GM18951 (cell line): Measurements from ENCODE around the gene ACAN.
"Not testable (repeated sequence)": the region's sequence is repeated elsewhere in the genome, so short reads cannot be mapped to it uniquely, and the experiment has no call there.

Source experiments
- POLR2A ChIP-seq: IDR thresholded peaks from 4 replicates; pipeline ENCODE4 v1.6.1; 2011; ENCODE audit warnings: mild to moderate bottlenecking; ENCODE audit not compliant: insufficient read length, insufficient read depth; ENCODE audit errors: extremely low read depth
- in situ Hi-C: fragments of 300-500 bp; cut with MboI; formaldehyde crosslinking; loops from one replicate; pipeline ENCODE4 v1.12.0; 2022; ENCODE audit warnings: low sequenced_read_pairs, mixed read lengths, inconsistent platforms; ENCODE audit not compliant: unreplicated experiment

The ACAN gene

DNA sequence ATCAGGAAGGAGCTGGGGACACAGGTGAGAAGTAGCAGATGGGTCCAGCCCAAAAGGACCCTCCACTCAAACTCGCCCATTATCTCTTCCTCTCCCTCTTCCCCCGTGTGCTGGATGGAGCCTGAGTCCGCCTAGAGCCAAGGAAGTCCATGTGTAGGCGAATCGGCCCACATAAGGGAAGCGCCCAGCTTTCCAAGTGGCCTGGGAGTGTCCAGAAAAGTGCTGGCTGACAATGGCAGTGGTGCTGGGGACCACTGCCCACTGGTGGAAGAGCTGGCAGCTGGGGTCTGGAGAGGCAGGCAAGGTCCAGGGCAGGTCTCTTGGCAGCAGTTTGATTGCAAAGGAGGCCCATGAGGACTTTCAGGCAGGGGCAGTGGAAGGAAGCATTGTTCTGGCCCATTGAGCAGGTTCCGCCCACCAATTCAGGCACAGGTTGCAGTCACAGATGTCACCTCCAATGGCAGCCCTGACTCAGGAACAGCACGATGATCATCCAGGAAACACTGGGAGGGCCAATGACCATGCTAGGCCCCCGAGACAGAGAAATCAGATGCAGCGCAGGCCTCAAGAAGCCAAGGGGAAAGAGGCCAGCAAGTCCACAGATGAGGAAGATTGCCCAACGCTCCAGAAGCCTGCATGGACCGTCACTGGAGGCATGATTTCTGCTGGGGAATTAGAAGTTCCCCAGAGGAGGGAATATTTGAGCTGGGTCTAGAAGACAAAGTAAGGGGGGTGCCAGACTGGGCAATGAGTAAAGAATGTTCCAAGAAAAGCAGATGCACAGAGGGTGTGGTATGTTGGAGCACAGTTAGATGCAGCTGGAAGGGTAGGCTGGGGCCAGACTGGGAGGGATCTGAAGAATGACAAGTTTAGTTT lies 107.0 kb downstream of the ACAN start:
- TF ChIP-seq POLR2A, result no peak
- in situ Hi-C loops, result loop anchor here (5.0 kb wide), 1 partner anchor 107 kb away; no protein-coding TSS in a partner anchor

DNA sequence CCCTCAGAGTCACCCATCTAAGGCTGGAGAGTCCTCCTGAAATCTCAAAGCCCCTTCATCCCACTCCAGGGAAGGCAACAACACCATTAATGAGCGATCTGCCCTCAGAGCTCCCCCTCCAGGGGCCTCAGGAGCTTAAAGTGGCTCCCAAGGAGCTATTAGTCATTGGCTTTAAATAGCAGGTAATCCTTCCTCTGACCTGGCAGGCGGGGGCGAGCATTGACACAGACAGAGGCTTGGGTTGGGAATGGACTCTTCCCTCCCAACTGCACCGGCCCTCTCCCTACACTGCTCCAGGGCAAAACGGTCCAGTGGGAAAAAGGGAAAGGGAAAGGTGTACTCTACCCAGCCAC lies 108.5 kb downstream of the ACAN start:
- no peak for TF ChIP-seq POLR2A
- in situ Hi-C loops, result no loop called here

DNA sequence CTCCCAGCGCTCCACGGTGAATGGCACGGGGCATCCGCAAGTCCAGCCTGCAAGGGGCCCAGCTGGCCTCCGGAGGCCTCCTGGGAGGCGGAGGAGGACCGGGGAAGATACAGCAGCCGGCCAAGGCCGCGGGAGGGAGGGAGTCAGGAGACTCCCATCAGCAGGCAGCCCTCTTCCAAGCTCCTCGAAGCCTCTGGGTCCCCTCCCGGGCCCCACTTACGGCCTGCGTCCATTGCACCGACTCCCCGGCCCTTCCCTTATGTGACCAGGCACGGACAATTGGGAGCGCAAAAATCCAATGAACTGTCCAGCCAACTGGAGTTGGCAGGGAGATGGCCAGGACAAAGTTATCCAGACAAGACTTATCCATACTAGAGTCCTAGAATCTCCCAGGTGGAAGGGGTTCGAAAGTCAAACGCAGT lies 109.3 kb downstream of the ACAN start:
- in situ Hi-C loops, result no loop called here
- TF ChIP-seq POLR2A, result no peak

DNA sequence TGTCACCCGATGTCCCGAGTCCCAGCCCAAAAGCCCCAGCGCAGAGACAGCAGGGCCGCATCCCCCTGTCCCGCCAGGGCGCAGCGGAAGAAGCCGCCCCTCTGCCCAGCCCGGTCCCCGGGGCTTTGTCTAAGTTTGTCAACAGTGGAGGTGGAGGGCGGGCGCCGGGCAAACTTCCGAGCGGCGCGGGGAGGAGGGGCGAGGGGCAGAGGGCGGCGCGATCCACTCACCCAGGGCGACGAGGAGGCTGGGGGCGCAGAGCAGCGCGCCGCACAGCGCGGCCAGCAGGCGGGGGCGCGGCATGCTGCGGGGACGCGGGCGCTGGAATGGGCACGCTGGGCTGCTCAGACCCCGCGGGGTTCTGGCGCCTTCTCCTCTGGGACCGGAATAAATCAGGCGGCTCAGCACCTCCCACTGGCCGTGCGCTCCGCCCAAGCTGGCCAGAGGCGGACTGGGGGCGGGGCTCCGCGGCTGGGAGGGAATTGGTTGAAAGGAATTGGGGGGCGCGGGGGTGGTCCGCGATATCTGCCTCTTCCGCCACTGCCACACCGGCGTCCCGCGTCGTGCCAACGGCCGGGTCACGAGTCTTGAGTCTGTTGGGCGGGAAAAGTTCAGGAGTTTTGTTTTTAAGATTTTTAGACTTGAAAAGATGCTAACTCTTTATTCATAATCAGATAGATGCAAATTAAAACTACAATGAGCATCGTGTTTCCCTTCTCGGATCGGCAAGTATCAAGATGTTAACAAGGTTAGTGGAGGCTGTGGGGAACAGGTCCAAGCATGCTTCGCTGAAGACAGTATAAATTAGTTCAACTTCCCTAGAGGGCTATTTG lies 110.0 kb downstream of the ACAN start, which contains the start of gene MFGE8:
TSS of gene MFGE8 (minus strand) at position 363 of the 833 bp plus-strand sequence. CDS start at position 303, 60 bp downstream.
- peak; percentile 66 for TF ChIP-seq POLR2A
- in situ Hi-C loops, result no loop called here

DNA sequence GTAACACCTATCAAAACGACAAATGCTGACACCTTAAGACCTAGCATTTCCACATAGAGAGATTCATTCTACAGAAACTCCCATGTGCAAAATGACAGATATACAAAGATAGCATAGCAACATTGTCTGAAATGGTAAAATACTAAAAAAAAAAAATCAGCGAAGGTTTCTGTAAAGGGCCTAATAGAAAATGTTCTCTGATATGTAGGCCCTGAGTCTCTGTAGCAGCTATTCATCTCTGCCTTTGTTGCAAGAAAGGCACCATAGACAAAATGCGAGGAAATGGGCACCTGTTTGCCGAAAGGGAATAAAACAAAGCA lies 110.6 kb downstream of the ACAN start:
- TF ChIP-seq POLR2A, result no peak
- in situ Hi-C loops, result no loop called here

DNA sequence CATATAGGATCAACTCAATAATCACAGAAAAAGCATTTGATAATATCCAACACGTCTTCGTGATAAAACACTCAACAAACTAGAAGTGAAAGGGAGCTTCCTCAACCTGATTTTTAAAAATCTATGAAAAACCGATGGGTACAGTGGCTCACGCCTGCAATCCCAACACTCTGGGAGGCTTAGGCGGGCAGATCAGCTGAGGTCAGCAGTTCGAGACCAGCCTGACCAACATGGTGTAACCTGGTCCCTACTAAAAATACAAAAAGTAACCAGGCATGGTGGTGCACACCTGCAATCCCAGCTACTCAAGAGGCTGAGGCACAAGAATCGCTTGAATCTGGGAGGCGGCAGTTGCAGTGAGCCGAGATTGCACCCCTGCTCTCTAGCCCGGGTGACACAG lies 112.1 kb downstream of the ACAN start:
- TF ChIP-seq POLR2A, result no peak
- in situ Hi-C loops, result no loop called here

DNA sequence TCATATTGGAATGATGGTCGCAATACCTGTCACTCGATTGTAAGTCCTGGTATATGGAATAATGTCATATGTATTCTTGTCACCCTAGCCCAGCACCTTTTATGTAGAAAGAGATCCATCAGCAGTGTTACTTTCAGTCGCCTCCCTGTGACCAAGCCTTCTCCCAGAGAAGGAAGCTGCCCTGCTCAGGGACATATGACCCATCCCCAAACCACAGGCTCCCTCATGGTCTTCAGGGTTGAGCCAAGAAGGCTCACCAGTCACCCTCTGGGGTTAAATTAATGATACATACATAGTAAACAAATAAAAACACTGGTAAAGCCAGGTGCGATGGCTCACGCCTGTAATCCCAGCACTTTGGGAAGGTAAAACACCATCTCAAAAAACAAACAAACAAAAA lies 114.5 kb downstream of the ACAN start:
- TF ChIP-seq POLR2A, result no peak
- in situ Hi-C loops, result no loop called here

DNA sequence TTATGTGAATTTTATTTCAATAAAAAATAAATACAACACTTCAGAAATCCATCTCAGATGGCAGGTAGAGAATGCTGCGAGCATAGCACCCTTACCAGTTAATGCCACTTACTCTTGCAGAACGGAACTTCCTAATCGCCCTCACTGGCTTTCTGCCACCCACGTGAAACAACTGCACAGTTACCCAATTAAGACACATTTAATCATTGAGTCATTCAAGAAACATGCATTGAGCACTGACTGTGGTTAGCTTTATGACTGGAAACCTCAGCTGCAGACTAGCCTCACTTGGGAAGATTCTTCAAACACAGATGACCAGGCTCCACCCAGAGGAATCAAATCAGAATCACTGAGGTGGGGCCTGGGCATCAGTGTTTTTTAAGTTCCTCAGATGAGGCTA lies 115.5 kb downstream of the ACAN start:
- in situ Hi-C loops, result no loop called here
- no peak for TF ChIP-seq POLR2A

DNA sequence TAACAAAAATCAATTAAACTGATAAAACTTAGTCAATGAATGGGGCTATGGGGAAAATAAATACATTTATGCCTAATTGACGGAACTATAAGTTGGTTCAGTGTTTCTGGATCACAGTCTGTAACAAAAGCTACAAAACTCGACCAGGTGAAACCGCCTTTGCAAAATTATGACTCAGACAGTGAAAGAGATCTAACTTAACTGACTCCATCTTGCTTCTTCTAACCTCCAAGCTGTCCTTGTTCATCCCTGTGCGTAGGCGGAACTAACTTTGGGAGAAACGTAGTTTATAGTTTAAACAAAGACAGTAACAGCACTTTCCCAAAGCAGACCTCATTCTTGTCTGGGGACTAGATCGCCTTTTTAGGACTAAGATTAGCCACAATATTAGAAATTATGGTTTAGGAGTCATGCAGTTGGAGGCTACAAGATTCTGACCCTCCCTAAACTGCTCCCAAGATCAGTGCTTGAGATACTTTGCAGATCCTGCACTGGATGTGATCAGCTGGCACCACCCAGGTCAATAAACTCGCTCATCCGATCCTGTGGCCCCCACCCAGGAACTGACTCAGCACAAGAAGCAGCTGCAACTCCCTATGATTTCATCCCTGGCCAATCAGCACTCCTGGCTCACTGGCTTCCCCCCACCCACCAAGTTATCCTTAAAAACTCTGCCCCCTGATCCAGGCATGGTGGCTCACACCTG lies 117.1 kb downstream of the ACAN start:
- no peak for TF ChIP-seq POLR2A
- in situ Hi-C loops, result no loop called here

DNA sequence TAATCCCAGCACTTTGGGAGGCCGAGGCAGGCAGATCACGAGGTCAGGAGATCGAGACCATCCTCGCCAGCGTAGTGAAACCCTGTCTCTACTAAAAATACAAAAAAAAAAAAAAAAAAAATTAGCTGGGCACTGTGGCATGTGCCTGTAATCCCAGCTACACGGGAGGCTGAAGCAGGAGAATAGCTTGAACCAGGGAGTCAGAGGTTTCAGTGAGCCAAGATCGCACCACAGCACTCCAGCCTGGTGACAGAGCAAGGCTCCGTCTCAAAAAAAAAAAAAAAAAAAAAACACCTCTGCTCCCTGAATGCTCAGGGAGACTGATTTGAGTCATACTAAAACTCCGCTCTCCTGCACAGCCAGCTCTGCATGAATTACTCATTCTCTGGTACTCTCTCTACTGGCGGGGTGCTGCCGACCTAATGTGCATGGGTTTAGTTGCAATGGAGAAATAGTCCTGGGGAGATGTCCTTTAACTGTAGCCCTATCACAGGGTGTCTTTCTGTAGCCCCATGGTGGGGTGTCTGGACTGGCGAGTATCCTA lies 117.7 kb downstream of the ACAN start:
- in situ Hi-C loops, result not testable (repeated sequence)
